Testis (tissue), 3 donors: Measurements from ENCODE around the gene XG. TPM values are rescaled to one million over a fixed set of nuclear protein-coding genes. Genes with fewer than 3 reads are reported as not detected.

Experiments
- DNase-seq: peaks from one replicate; pipeline ENCODE4 v3.0.0-alpha.2; 2019
- H3K27ac ChIP-seq, 2 donors: fragments of 200-600 bp; sonication (generic); one replicate each; pipeline ENCODE4 v1.5.1; 2019
- H3K27me3 ChIP-seq: fragments of 200-600 bp; sonication (generic); one replicate; pipeline ENCODE4 v1.5.1; 2019
- H3K36me3 ChIP-seq: fragments of 200-600 bp; sonication (generic); one replicate; pipeline ENCODE4 v1.5.1; 2017; ENCODE audit warnings: low read depth; ENCODE audit errors: missing control alignments
- H3K4me1 ChIP-seq: fragments of 200-600 bp; sonication (generic); one replicate; pipeline ENCODE4 v1.5.1; 2019
- H3K4me3 ChIP-seq, 2 donors: fragments of 200-600 bp; sonication (generic); one replicate each; pipeline ENCODE4 v1.5.1; 2017 to 2019
- H3K9me3 ChIP-seq: fragments of 200-600 bp; sonication (generic); one replicate; pipeline ENCODE4 v1.5.1; 2017
- CTCF ChIP-seq, 3 experiments: fragments of 450-650 bp in 2 of 3; fragments of 200-600 bp in 1 of 3; sonication (generic) in 1 of 3; IDR thresholded peaks; one replicate each; pipeline ENCODE4 v1.5.1; 2016 to 2019; ENCODE audit warnings: antibody characterized with exemption in 3 of 3, mild to moderate bottlenecking in 2 of 3, moderate library complexity in 1 of 3
- POLR2A ChIP-seq: fragments of 450-650 bp; IDR thresholded peaks from one replicate; pipeline ENCODE4 v1.6.1; 2017; ENCODE audit warnings: antibody characterized with exemption, mild to moderate bottlenecking, moderate library complexity
- WGBS, 2 donors: methylation state at CpG; one replicate each; pipeline ENCODE4 v1.1.5; 2018; 5-methylcytosine and 5-hydroxymethylcytosine counted together
- intact Hi-C: fragments of 100-400 bp; cut with DNase I; formaldehyde crosslinking; loops from one replicate; pipeline ENCODE4 v1.15.1; 2023; ENCODE audit warnings: low total_unique reads
- polyA plus RNA-seq: library from polyadenylated mRNA; stranded (reverse); fragments of 350-450 nt; fragmentation: Illumina TruSeq; extraction: RNeasy Lipid Tissue Mini Kit (QIAGEN cat#74804); gene quantifications from one replicate; pipeline ENCODE4 v1.2.3, GENCODE V29; 2014; ENCODE audit warnings: low read depth, low replicate concordance; ENCODE audit not compliant: insufficient read depth
- total RNA-seq, 2 donors: library from RNA; depleted of rRNA; stranded (reverse); fragments of >200 nt; gene quantifications; one replicate each; pipeline ENCODE4 v1.2.3, GENCODE V29; 2016

The XG gene
- total and polyA plus RNA-seq, 3 donors from 2014 or later, result 0.19 to 0.88 (median 0.63) TPM

- WGBS, 2 donors, result 10% methylated on average over 2 of the region's 44 CpGs; no CpG with 5 or more reads in 1 of the 2 donors
- no peak for TF ChIP-seq POLR2A
- no peak for TF ChIP-seq CTCF (IDR thresholded peaks at IDR 0.05)
- Histone ChIP-seq H3K27me3 (no peaks in the 10 kb centered on the region), H3K4me3 (peak overlapping the region; percentile 15 to 23), H3K4me1 (no peaks in the 10 kb centered on the region), H3K27ac (no peak overlapping the region), H3K36me3 (no peaks in the 10 kb centered on the region), H3K9me3 (no peaks in the 10 kb centered on the region)
- DNase-seq, result no peak
- intact Hi-C loops, result no loop called here
Measured at GRCh38 chrX:2828959-2829411, 77.1 kb downstream of the XG start.

- no peak for DNase-seq
Measured at GRCh38 chrX:2829469-2830246, 77.8 kb downstream of the XG start.

GRCh38 chrX:2831471-2832228 is 79.8 kb downstream of the XG start:
- TF ChIP-seq POLR2A, result no peak
- no peak for TF ChIP-seq CTCF (IDR thresholded peaks at IDR 0.05)
- Histone ChIP-seq H3K27ac (no peak overlapping the region), H3K4me1 (no peaks in the 10 kb centered on the region), H3K36me3 (no peaks in the 10 kb centered on the region), H3K4me3 (no peak overlapping the region), H3K9me3 (no peaks in the 10 kb centered on the region), H3K27me3 (no peaks in the 10 kb centered on the region)
- intact Hi-C loops, result no loop called here
- DNase-seq, result no peak
- 80 to 82% methylated on average over 14 of the region's 14 CpGs for WGBS, 2 donors

More at GRCh38 chrX:2829469-2830246, 77.8 kb downstream of the XG start:
- TF ChIP-seq CTCF (IDR thresholded peaks at IDR 0.05), result no peak
- no peak for TF ChIP-seq POLR2A
- H3K27ac ChIP-seq, result no peak overlapping the region
- H3K9me3 ChIP-seq, result no peaks in the 10 kb centered on the region
- peak overlapping the region; percentile 15 to 23 for H3K4me3 ChIP-seq
- no peaks in the 10 kb centered on the region for H3K4me1 ChIP-seq
- no peaks in the 10 kb centered on the region for H3K36me3 ChIP-seq
- intact Hi-C loops, result no loop called here
- WGBS, 2 donors, result 8 to 16% methylated on average over 2 to 23 of the region's 62 CpGs
- no peaks in the 10 kb centered on the region for H3K27me3 ChIP-seq

- no peaks in the 10 kb centered on the region for H3K4me1 ChIP-seq
- TF ChIP-seq CTCF (IDR thresholded peaks at IDR 0.05), result no peak
- TF ChIP-seq POLR2A, result no peak
- no peak overlapping the region for H3K27ac ChIP-seq
- intact Hi-C loops, result no loop called here
- DNase-seq, result no peak
- H3K36me3 ChIP-seq, result no peaks in the 10 kb centered on the region
- no peak overlapping the region for H3K4me3 ChIP-seq
- WGBS, 2 donors, result 76 to 93% methylated on average over 2 of the region's 2 CpGs
- H3K27me3 ChIP-seq, result no peaks in the 10 kb centered on the region
- no peaks in the 10 kb centered on the region for H3K9me3 ChIP-seq
Measured at GRCh38 chrX:2837961-2838360, 86.1 kb downstream of the XG start.
